DND-41 (cell line): Measurements from ENCODE around the gene SPACA7.

ENCODE experiments used
- EZH2 ChIP-seq: IDR thresholded peaks from 3 replicates; pipeline ENCODE4 v1.6.1; 2012; ENCODE audit warnings: borderline replicate concordance, low read depth, mild to moderate bottlenecking, moderate library complexity, low read length, inconsistent platforms; ENCODE audit not compliant: severe bottlenecking
- TF ChIP-seq, protein P1 (sequence below): IDR thresholded peaks from 2 replicates; pipeline ENCODE4 v1.5.1; 2012; ENCODE audit warnings: borderline replicate concordance, low read length, moderate library complexity, mild to moderate bottlenecking; ENCODE audit not compliant: poor library complexity, severe bottlenecking; ENCODE audit errors: extremely low read depth

DNA sequence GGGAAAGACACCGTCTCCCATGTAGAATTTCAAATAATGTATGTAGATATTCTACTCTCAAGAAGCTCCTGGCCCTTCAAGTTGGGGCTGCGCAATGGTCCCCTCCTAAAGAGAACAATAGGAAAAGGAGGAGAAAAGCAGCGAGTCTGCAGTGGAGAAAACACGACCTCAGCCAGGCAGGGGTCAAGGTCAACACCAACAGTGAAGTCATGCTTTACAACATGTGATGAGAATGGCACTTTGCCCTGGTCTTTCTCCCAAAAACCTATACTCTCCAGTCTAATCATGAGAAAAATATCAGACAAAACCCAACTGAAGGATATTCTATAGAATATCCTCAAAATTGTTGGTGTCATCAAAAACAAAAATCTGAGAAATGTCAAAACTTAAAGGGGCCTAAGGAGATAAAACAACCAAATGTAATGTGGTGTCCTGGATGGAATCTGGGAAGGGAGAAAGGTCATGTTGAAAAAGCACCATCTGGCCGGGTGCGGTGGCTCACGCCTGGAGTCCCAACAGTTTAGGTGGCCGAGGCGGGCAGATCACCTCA lies 101.0 kb downstream of the SPACA7 start:
- TF ChIP-seq, protein P1, sequence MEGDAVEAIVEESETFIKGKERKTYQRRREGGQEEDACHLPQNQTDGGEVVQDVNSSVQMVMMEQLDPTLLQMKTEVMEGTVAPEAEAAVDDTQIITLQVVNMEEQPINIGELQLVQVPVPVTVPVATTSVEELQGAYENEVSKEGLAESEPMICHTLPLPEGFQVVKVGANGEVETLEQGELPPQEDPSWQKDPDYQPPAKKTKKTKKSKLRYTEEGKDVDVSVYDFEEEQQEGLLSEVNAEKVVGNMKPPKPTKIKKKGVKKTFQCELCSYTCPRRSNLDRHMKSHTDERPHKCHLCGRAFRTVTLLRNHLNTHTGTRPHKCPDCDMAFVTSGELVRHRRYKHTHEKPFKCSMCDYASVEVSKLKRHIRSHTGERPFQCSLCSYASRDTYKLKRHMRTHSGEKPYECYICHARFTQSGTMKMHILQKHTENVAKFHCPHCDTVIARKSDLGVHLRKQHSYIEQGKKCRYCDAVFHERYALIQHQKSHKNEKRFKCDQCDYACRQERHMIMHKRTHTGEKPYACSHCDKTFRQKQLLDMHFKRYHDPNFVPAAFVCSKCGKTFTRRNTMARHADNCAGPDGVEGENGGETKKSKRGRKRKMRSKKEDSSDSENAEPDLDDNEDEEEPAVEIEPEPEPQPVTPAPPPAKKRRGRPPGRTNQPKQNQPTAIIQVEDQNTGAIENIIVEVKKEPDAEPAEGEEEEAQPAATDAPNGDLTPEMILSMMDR: no peak
- TF ChIP-seq EZH2: no peak
